Tibial nerve (tissue), 4 donors: ENCODE measurements around the gene POLD4. TPM values are rescaled to one million over a fixed set of nuclear protein-coding genes. Genes with fewer than 3 reads are reported as not detected.

Experiments
- DNase-seq, 2 donors: peaks; one replicate each; pipeline ENCODE4 v3.0.0-alpha.2; 2019; ENCODE audit warnings: low spot score in 2 of 2
- H3K27ac ChIP-seq, 4 donors: fragments of 200-600 bp; sonication (generic) in 3 of 4; one replicate each; pipeline ENCODE4 v1.5.1; 2017 to 2019; ENCODE audit warnings: mild to moderate bottlenecking in 1 of 4
- H3K27me3 ChIP-seq, 2 donors: fragments of 200-600 bp; sonication (generic) in 1 of 2; one replicate each; pipeline versions ENCODE4 v1.5.1 to v1.6.0; 2017 to 2019
- H3K36me3 ChIP-seq, 3 donors: fragments of 200-600 bp; sonication (generic); one replicate each; pipeline ENCODE4 v1.5.1; 2018 to 2019
- H3K4me1 ChIP-seq, 4 donors: fragments of 200-600 bp; sonication (generic) in 3 of 4; one replicate each; pipeline ENCODE4 v1.5.1; 2017 to 2019
- H3K4me3 ChIP-seq, 4 donors: fragments of 200-600 bp; sonication (generic) in 3 of 4; one replicate each; pipeline ENCODE4 v1.5.1; 2017 to 2019; ENCODE audit warnings: mild to moderate bottlenecking in 1 of 4, moderate library complexity in 1 of 4
- H3K9me3 ChIP-seq, 4 donors: fragments of 200-600 bp; sonication (generic) in 3 of 4; one replicate each; pipeline ENCODE4 v1.5.1; 2017 to 2019
- EP300 ChIP-seq, 2 donors: sonication (generic); formaldehyde crosslinking; IDR thresholded peaks; one replicate each; pipeline ENCODE4 v1.6.1; 2017; ENCODE audit warnings: antibody characterized with exemption in 2 of 2, mild to moderate bottlenecking in 1 of 2
- POLR2A ChIP-seq, 2 donors: fragments of 450-650 bp; IDR thresholded peaks; one replicate each; pipeline ENCODE4 v1.6.1; 2017; ENCODE audit warnings: antibody characterized with exemption in 2 of 2, mild to moderate bottlenecking in 2 of 2, moderate library complexity in 2 of 2
- WGBS, 2 donors: methylation state at CpG; one replicate each; pipeline ENCODE4 v1.1.5; 2018; 5-methylcytosine and 5-hydroxymethylcytosine counted together
- total RNA-seq, 4 donors: library from RNA; depleted of rRNA; stranded (reverse); fragments of >200 nt; gene quantifications; one replicate each; pipeline ENCODE4 v1.1.0, GENCODE V29; 2016
- TF ChIP-seq, protein P1 (sequence below), 5 experiments: fragments of 200-600 bp in 3 of 5; fragments of 450-650 bp in 2 of 5; sonication (generic) in 3 of 5; IDR thresholded peaks; one replicate each; pipeline ENCODE4 v1.5.1; 2016 to 2019; ENCODE audit warnings: antibody characterized with exemption in 5 of 5, mild to moderate bottlenecking in 3 of 5, moderate library complexity in 2 of 5

POLD4 gene
- total RNA-seq, 4 donors from 2014 or later: 70.8 to 154 (median 88.5) TPM

DNA sequence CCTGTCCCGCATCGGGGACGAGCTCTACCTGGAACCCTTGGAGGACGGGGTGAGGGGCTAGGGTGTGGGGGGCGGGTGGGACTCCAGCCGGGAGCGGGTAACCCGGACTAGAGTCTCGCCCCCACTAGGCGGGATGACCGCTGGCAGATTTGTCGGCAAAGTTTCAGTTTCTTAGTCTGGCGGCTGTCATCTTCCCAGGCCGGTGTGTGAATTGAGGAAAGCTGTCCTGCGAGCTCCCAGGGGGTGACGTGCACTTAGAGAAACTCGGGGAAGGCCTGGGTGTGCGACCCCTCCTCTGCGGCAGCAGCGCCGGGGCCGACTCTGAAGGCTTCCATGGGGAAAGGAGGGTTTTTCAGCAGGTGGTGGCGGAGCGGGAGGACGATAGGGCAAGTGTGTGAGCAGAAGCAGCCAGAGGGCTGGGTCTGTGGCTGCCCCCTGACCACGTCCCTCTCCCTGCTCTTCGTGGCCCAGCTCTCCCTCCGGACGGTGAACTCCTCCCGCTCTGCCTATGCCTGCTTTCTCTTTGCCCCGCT is 38.9 kb upstream of the POLD4 start:
- Histone ChIP-seq H3K9me3 (no peaks in the 10 kb centered on the region), H3K27ac (peak overlapping the region in 3 of 4 donors; percentile 80 to 90 (median 82)), H3K36me3 (peaks cover 0 to 39% (median under 1%) of the 10 kb centered on the region in 3 donors), H3K4me3 (peak overlapping the region; percentile 55 to 94 (median 88)), H3K4me1 (peaks cover 0 to 42% (median 17%) of the 10 kb centered on the region in 4 donors), H3K27me3 (no peaks in the 10 kb centered on the region)
- TF ChIP-seq, protein P1, sequence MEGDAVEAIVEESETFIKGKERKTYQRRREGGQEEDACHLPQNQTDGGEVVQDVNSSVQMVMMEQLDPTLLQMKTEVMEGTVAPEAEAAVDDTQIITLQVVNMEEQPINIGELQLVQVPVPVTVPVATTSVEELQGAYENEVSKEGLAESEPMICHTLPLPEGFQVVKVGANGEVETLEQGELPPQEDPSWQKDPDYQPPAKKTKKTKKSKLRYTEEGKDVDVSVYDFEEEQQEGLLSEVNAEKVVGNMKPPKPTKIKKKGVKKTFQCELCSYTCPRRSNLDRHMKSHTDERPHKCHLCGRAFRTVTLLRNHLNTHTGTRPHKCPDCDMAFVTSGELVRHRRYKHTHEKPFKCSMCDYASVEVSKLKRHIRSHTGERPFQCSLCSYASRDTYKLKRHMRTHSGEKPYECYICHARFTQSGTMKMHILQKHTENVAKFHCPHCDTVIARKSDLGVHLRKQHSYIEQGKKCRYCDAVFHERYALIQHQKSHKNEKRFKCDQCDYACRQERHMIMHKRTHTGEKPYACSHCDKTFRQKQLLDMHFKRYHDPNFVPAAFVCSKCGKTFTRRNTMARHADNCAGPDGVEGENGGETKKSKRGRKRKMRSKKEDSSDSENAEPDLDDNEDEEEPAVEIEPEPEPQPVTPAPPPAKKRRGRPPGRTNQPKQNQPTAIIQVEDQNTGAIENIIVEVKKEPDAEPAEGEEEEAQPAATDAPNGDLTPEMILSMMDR (IDR thresholded peaks at IDR 0.05): no peak
- TF ChIP-seq EP300 (IDR thresholded peaks at IDR 0.05) (no peak), POLR2A (IDR thresholded peaks at IDR 0.05) (no peak)
- 8 to 27% methylated on average over 14 to 31 of the region's 31 CpGs for WGBS, 2 donors
- no peak for DNase-seq

DNA sequence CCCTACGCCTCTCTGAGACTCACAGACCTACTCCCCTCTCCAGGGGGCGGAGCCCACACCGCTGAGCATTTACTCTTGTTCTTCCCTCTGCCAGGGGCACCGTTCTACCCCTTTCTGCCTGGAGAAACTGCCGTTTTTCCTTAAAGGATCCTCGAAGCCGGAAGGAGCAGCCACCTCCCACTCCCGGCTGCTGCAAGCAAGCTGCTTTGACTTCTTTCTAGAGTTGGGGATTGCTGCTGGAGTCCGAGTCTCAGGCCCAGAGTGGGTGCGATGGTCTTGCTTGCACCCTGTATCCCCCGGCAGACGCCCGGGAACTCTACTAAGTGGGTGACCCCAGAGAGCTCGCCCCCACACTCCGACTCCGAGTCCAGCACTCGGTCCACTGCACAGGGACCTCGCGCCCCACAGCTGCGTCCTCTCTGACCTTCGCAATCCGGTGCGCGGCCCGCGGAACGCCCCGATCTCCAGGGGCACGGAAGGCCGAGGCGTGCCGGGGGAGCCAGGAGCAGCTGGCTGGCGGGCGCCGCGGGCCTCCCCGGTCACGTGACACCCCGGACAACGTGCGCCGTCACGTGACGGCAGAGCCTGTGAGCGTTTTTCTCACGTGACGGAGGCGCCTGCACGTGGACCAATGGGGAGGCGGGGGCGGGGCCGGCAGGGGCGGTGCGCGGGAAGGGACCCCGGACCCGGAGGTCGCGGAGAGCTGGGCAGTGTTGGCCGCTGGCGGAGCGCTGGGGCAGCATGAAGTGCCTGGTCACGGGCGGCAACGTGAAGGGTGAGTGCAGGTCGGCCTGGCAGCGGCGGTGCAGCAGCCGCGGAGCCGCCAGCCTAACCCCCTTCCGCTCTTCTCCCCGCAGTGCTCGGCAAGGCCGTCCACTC is 38.2 kb upstream of the POLD4 start, which contains the start of gene RAD9A:
Gene RAD9A (plus strand): TSS at position 683 of the 879 bp plus-strand sequence. CDS start 59 bp downstream, at position 742.
- TF ChIP-seq EP300 (IDR thresholded peaks at IDR 0.05) (peak; percentile 89 to 94), POLR2A (IDR thresholded peaks at IDR 0.05) (peak; percentile 35 to 53)
- TF ChIP-seq, protein P1 (IDR thresholded peaks at IDR 0.05): peak in 2 of 5 experiments; percentile 31 to 34
- peaks cover 0 to 32% (median 0%) of the 10 kb centered on the region in 3 donors for H3K36me3 ChIP-seq
- H3K9me3 ChIP-seq: no peaks in the 10 kb centered on the region
- peak within 1 kb of the TSS; percentile 18 to 90 (median 81) for H3K27ac ChIP-seq
- H3K4me3 ChIP-seq: peak within 1 kb of the TSS; percentile 55 to 94 (median 88)
- 1 to 3% methylated on average over 26 to 38 of the region's 75 CpGs for WGBS, 2 donors
- H3K4me1 ChIP-seq: peaks cover 0 to 35% (median 14%) of the 10 kb centered on the region in 4 donors
- peak; percentile 93 to 96 for DNase-seq
- H3K27me3 ChIP-seq: no peaks in the 10 kb centered on the region

DNA sequence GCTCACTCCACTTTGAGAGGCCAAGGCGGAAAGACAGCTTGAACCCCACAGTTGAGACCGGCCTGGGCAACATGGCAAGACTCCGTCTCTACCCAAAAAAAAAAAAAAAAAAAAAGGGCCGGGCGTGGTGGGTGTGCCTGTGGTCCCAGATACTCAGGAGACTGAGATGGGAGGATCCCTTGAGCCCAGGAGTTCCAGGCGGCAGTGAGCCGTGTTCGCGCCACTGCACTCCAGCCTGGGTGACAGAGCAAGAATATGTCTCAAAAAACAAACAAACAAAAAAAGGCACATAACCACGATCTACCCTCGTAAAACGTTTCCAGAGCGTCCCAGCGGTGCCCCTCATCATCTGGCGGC is 37.6 kb upstream of the POLD4 start:
- H3K36me3 ChIP-seq: peaks cover 0 to 26% (median 0%) of the 10 kb centered on the region in 3 donors
- 12 to 13% methylated on average over 15 of the region's 15 CpGs for WGBS, 2 donors

DNA sequence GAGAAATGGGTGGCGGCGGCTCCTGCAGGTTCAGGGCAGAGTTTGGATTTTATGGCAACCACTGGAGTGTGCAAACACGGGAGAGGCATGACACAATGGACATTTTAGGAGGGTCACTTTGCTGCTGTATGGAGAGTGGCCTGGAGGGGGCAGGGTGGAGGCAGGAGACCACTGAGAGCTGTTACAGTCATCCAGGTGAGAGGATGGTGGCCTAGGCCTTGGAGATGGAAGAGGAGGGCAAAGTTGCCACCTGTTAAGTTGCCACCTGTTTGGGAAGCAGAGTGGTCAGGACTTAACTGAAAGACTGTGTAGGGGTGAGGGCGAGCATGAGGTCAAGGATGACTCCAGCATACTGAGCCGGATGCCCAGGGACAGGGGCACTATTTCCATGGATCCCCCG is 36.1 kb upstream of the POLD4 start:
- peaks cover 0 to 12% (median 0%) of the 10 kb centered on the region in 3 donors for H3K36me3 ChIP-seq
- peak in 1 of 2 donors; percentile 41 for DNase-seq
- H3K27ac ChIP-seq: no peak overlapping the region
- WGBS, 2 donors: 56 to 61% methylated on average over 6 of the region's 6 CpGs
- H3K9me3 ChIP-seq: no peaks in the 10 kb centered on the region
- H3K4me1 ChIP-seq: peaks cover 0 to 42% (median 17%) of the 10 kb centered on the region in 4 donors
- no peak overlapping the region for H3K4me3 ChIP-seq
- H3K27me3 ChIP-seq: no peaks in the 10 kb centered on the region
- TF ChIP-seq, protein P1 (IDR thresholded peaks at IDR 0.05): peak; percentile 19 to 51 (median 29)
- no peak for TF ChIP-seq POLR2A (IDR thresholded peaks at IDR 0.05)

More for the DNA sequence above, 37.6 kb upstream of the POLD4 start:
- TF ChIP-seq, protein P1 (IDR thresholded peaks at IDR 0.05): no peak
- TF ChIP-seq EP300 (IDR thresholded peaks at IDR 0.05): no peak
- no peak for TF ChIP-seq POLR2A (IDR thresholded peaks at IDR 0.05)
- no peak for DNase-seq
- H3K27ac ChIP-seq: peak overlapping the region; percentile 18 to 90 (median 81)
- no peaks in the 10 kb centered on the region for H3K9me3 ChIP-seq
- H3K4me1 ChIP-seq: peaks cover 0 to 34% (median 14%) of the 10 kb centered on the region in 4 donors
- no peaks in the 10 kb centered on the region for H3K27me3 ChIP-seq
- peak overlapping the region; percentile 55 to 94 (median 88) for H3K4me3 ChIP-seq
